Endothelial cell of umbilical vein (primary cell): ENCODE measurements around the gene RDX. TPM values are rescaled to one million over a fixed set of nuclear protein-coding genes. Genes with fewer than 3 reads are reported as not detected.

ENCODE experiments used
- BruUV-seq: library from RNA; stranded (reverse); fragments of 400-500 nt; replicated peaks from 2 replicates; lab custom pipeline; 2021; lab: Mats Ljungman, UMichigan
- CTCF ChIA-PET: fragments of 300-600, 350-600 bp; sonication (Branson Sonifier 250); formaldehyde crosslinking; loops from one replicate; lab custom pipeline; 2021; ENCODE audit warnings: antibody characterized with exemption, inconsistent platforms; lab: Charles Lee
- POLR2A ChIA-PET: fragments of 300-600, 350-600 bp; sonication (Branson Sonifier 250); formaldehyde crosslinking; loops from one replicate; lab custom pipeline; 2021; ENCODE audit warnings: antibody characterized with exemption, inconsistent platforms; lab: Charles Lee
- DNase-seq: peaks from one replicate; pipeline ENCODE4 v3.0.0-alpha.2; 2011; ENCODE audit warnings: low read depth, low spot score
- FAIRE-seq: peaks from 2 replicates; lab custom pipeline; 2011; peaks lifted over from hg19 to GRCh38; lab: Jason Lieb, UNC
- H2AFZ ChIP-seq: 2 replicates; pipeline ENCODE4 v1.6.0; 2012; ENCODE audit warnings: low read depth, low read length, control low read depth, inconsistent platforms
- H3K27ac ChIP-seq: 2 replicates; pipeline ENCODE4 v1.5.1; 2011; ENCODE audit warnings: low read depth, mild to moderate bottlenecking, control low read depth, low read length, moderate library complexity; ENCODE audit not compliant: insufficient read depth
- H3K27me3 ChIP-seq, 2 experiments: 2 replicates each; pipeline versions ENCODE4 v1.6.0 to v1.6.1; 2011; ENCODE audit warnings: low read length in 2 of 2, mixed read lengths in 1 of 2; ENCODE audit not compliant: control insufficient read depth in 2 of 2, insufficient read depth in 2 of 2
- H3K36me3 ChIP-seq, 2 experiments: 2 replicates in 1 of 2; 3 replicates in 1 of 2; pipeline ENCODE4 v1.5.1; 2011; ENCODE audit warnings: low read length in 2 of 2, mild to moderate bottlenecking in 1 of 2, moderate library complexity in 1 of 2; ENCODE audit not compliant: control insufficient read depth in 2 of 2, insufficient read depth in 2 of 2; ENCODE audit errors: extremely low read depth in 1 of 2
- H3K4me1 ChIP-seq: 3 replicates; pipeline ENCODE4 v1.5.1; 2011; ENCODE audit warnings: mild to moderate bottlenecking, low read length; ENCODE audit not compliant: control insufficient read depth, insufficient read depth; ENCODE audit errors: extremely low read depth
- H3K4me2 ChIP-seq: 2 replicates; pipeline ENCODE4 v1.6.1; 2011; ENCODE audit warnings: low read length, control low read depth, mixed read lengths; ENCODE audit not compliant: insufficient read depth
- H3K4me3 ChIP-seq, 3 experiments: fragments of 200-600 bp in 1 of 3; sonication (generic), shearing (Covaris generic) in 1 of 3; replicated peaks in 1 of 3; 2 replicates each; pipeline ENCODE4 v1.5.1; 2011 to 2016; ENCODE audit warnings: control low read depth in 3 of 3, low read length in 3 of 3, mild to moderate bottlenecking in 2 of 3, inconsistent platforms in 1 of 3, low read depth in 1 of 3, moderate library complexity in 1 of 3; ENCODE audit not compliant: insufficient read depth in 1 of 3
- H3K79me2 ChIP-seq: 2 replicates; pipeline ENCODE4 v1.6.0; 2012; ENCODE audit warnings: low read length, inconsistent platforms; ENCODE audit not compliant: control insufficient read depth, insufficient read depth
- H3K9ac ChIP-seq: replicated peaks from 2 replicates; pipeline ENCODE3; 2011; ENCODE audit warnings: low read length, control low read depth; ENCODE audit not compliant: insufficient read depth; ENCODE audit errors: extremely low read depth
- H3K9me1 ChIP-seq: replicated peaks from 3 replicates; pipeline ENCODE4 v1.6.0; 2011; ENCODE audit warnings: mild to moderate bottlenecking, low read length; ENCODE audit not compliant: control insufficient read depth, insufficient read depth; ENCODE audit errors: extremely low read depth
- H3K9me3 ChIP-seq: replicated peaks from 2 replicates; pipeline ENCODE4 v1.5.1; 2012; ENCODE audit warnings: low read length, inconsistent platforms; ENCODE audit not compliant: control insufficient read depth, insufficient read depth
- H4K20me1 ChIP-seq: replicated peaks from 2 replicates; pipeline ENCODE3; 2011; ENCODE audit warnings: mild to moderate bottlenecking, low read length; ENCODE audit not compliant: control insufficient read depth, insufficient read depth; ENCODE audit errors: extremely low read depth
- FOS ChIP-seq: IDR thresholded peaks from 2 replicates; pipeline ENCODE4 v1.6.1; 2011; ENCODE audit warnings: mild to moderate bottlenecking, low read length, moderate library complexity, borderline replicate concordance; ENCODE audit not compliant: insufficient read depth
- GATA2 ChIP-seq: IDR thresholded peaks from 2 replicates; pipeline ENCODE4 v1.7.0; 2011; ENCODE audit warnings: low read depth, mild to moderate bottlenecking, moderate library complexity, mixed read lengths, low read length; ENCODE audit not compliant: insufficient read length, insufficient read depth
- MYC ChIP-seq: IDR thresholded peaks from one replicate; pipeline ENCODE4 v1.6.1; 2011; ENCODE audit warnings: mild to moderate bottlenecking, low read depth, low read length
- dilution Hi-C: fragments of 300-500 bp; cut with MboI; formaldehyde crosslinking; loops from one replicate; pipeline ENCODE4 v1.15.0; 2019; ENCODE audit warnings: low sequenced_read_pairs; ENCODE audit not compliant: extremely low pct_ligation_motif_present
- intact Hi-C: fragments of 100-400 bp; cut with micrococcal nuclease; formaldehyde crosslinking; loops from one replicate; pipeline ENCODE4 v1.10.0; 2022
- polyA plus RNA-seq, 4 experiments: library from polyadenylated mRNA; depleted of rRNA in 3 of 4; stranded (reverse) in 3 of 4; unstranded in 1 of 4; fragments of >200 nt; gene quantifications; 2 replicates each; pipeline versions ENCODE4 v1.2.1 to v1.2.3, GENCODE V29; 2011 to 2012; ENCODE audit warnings: missing spikeins in 1 of 4
- total RNA-seq: library from RNA; stranded (reverse); gene quantifications from 2 replicates; pipeline ENCODE4 v1.2.3, GENCODE V29; 2021
- TF ChIP-seq, protein P1 (sequence below), 2 donors: IDR thresholded peaks; 1 replicate in 1 of 2; 2 replicates in 1 of 2; pipeline ENCODE4 v1.5.1; 2011; ENCODE audit warnings: low read length in 2 of 2, mild to moderate bottlenecking in 2 of 2, moderate library complexity in 2 of 2, control low read depth in 1 of 2, inconsistent platforms in 1 of 2, low read depth in 1 of 2; ENCODE audit not compliant: insufficient read depth in 1 of 2; ENCODE audit errors: extremely low read depth in 1 of 2

RDX gene
- total and polyA plus RNA-seq, 2 donors (not counting 3 experiments of a cell fraction or from before 2014, with no cell fraction given), result 47.9 to 280 TPM

DNA sequence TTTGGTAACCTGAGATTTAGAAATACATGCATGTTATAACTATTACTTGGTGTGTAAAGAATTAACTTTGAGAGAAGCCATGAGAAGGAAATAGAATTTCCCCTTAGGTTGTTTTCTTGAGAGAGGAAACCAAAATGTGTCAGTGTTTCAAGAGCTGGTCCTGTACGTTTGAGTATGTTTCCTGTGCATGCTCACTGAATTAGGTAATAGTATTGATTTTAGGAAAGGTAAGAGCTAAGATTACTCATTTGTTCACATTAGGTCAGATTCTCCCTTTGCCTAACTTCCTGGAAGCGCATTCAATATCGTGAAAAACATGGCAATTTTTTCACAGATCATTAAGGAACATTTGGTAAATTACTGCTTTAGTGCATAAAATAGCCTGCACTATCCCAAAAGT lies 49.3 kb upstream of the RDX start:
- CTCF ChIA-PET, result interaction anchor here (1.1 kb wide), 1 partner anchor 145 kb away, joined by 3 read pairs; no protein-coding TSS in a partner anchor
- no peaks in the 10 kb centered on the region for H3K9me1 ChIP-seq
- POLR2A ChIA-PET, result no interaction called here
- H3K4me2 ChIP-seq, result peak overlapping the region; percentile 29
- no TSS peak for BruUV-seq
- H3K79me2 ChIP-seq, result no peaks in the 10 kb centered on the region
- H3K27me3 ChIP-seq, result no peaks in the 10 kb centered on the region
- no peak for TF ChIP-seq MYC
- TF ChIP-seq FOS, result peak; percentile 30
- peaks cover 6% of the 10 kb centered on the region for H3K4me1 ChIP-seq
- H3K27ac ChIP-seq, result no peak overlapping the region
- no peaks in the 10 kb centered on the region for H3K36me3 ChIP-seq
- dilution Hi-C loops (no loop called here), intact Hi-C loops (no loop called here)
- H2AFZ ChIP-seq, result peak overlapping the region; percentile 39
- H3K9ac ChIP-seq, result no peak overlapping the region
- FAIRE-seq (peak; percentile 47), DNase-seq (peak; percentile 44)
- H3K4me3 ChIP-seq, result no peak overlapping the region
- no peaks in the 10 kb centered on the region for H4K20me1 ChIP-seq
- H3K9me3 ChIP-seq, result no peaks in the 10 kb centered on the region

- POLR2A ChIA-PET, result no interaction called here
- CTCF ChIA-PET, result interaction anchor here (1.0 to 1.5 kb wide), 4 partner anchors 12 to 1606 kb away, joined by 3 to 4 read pairs (median 3); no protein-coding TSS in a partner anchor
- Histone ChIP-seq H3K36me3 (no peaks in the 10 kb centered on the region), H3K9me3 (no peaks in the 10 kb centered on the region), H3K4me2 (no peak overlapping the region), H3K9ac (no peak overlapping the region), H3K4me1 (peaks cover 10% of the 10 kb centered on the region), H3K4me3 (no peak overlapping the region), H3K27me3 (no peaks in the 10 kb centered on the region), H4K20me1 (no peaks in the 10 kb centered on the region), H2AFZ (no peak overlapping the region), H3K9me1 (no peaks in the 10 kb centered on the region), H3K27ac (no peak overlapping the region), H3K79me2 (no peaks in the 10 kb centered on the region)
- intact Hi-C loops, result no loop called here
- DNase-seq, result no peak
- TF ChIP-seq GATA2 (no peak), FOS (no peak), MYC (no peak)
- TF ChIP-seq, protein P1, sequence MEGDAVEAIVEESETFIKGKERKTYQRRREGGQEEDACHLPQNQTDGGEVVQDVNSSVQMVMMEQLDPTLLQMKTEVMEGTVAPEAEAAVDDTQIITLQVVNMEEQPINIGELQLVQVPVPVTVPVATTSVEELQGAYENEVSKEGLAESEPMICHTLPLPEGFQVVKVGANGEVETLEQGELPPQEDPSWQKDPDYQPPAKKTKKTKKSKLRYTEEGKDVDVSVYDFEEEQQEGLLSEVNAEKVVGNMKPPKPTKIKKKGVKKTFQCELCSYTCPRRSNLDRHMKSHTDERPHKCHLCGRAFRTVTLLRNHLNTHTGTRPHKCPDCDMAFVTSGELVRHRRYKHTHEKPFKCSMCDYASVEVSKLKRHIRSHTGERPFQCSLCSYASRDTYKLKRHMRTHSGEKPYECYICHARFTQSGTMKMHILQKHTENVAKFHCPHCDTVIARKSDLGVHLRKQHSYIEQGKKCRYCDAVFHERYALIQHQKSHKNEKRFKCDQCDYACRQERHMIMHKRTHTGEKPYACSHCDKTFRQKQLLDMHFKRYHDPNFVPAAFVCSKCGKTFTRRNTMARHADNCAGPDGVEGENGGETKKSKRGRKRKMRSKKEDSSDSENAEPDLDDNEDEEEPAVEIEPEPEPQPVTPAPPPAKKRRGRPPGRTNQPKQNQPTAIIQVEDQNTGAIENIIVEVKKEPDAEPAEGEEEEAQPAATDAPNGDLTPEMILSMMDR (IDR thresholded peaks at IDR 0.05; ENCODE audit: extremely low read depth in 1 of 2, insufficient read depth in 1 of 2, low read depth in 1 of 2, low read length in 2 of 2), result no peak
- FAIRE-seq, result no peak
- dilution Hi-C loops, result no loop called here
- no TSS peak for BruUV-seq
Observed at GRCh38 chr11:110340436-110340835, 44.0 kb upstream of the RDX start.
